ENCODE data around the gene NUMA1.

NUMA1 gene

DNA sequence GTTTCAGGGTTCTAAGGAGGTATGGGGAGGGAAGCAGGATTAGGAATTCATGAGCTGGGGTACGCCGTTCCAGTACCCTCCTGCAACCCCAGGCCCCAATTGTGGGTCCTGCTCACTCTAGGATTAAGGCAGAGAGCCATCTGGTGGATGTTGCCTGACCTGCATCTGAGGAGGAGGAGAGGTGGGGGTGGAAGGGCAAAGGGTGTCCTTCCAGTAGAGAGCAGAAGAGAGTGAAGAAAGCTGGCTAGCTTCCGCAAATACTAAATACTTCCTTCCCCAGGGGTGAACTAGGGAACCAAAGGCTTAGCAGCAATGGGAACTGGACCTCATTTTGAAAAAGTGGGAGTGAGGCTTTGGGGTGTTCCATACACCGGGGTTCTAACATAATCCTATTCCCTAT is 10.9 kb upstream of the NUMA1 start:
- TF ChIP-seq, protein P1, sequence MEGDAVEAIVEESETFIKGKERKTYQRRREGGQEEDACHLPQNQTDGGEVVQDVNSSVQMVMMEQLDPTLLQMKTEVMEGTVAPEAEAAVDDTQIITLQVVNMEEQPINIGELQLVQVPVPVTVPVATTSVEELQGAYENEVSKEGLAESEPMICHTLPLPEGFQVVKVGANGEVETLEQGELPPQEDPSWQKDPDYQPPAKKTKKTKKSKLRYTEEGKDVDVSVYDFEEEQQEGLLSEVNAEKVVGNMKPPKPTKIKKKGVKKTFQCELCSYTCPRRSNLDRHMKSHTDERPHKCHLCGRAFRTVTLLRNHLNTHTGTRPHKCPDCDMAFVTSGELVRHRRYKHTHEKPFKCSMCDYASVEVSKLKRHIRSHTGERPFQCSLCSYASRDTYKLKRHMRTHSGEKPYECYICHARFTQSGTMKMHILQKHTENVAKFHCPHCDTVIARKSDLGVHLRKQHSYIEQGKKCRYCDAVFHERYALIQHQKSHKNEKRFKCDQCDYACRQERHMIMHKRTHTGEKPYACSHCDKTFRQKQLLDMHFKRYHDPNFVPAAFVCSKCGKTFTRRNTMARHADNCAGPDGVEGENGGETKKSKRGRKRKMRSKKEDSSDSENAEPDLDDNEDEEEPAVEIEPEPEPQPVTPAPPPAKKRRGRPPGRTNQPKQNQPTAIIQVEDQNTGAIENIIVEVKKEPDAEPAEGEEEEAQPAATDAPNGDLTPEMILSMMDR (IDR thresholded peaks at IDR 0.05; ENCODE audit: low read depth, low read length): peak; percentile 90
- in situ Hi-C loops (cut with HindIII; ENCODE audit: low sequenced_read_pairs): no loop called here
- no peak overlapping the region for H3K4me3 ChIP-seq (ENCODE audit: low read depth, low read length)
- peak; percentile 60 for DNase-seq (ENCODE audit: low read depth, low spot score)

DNA sequence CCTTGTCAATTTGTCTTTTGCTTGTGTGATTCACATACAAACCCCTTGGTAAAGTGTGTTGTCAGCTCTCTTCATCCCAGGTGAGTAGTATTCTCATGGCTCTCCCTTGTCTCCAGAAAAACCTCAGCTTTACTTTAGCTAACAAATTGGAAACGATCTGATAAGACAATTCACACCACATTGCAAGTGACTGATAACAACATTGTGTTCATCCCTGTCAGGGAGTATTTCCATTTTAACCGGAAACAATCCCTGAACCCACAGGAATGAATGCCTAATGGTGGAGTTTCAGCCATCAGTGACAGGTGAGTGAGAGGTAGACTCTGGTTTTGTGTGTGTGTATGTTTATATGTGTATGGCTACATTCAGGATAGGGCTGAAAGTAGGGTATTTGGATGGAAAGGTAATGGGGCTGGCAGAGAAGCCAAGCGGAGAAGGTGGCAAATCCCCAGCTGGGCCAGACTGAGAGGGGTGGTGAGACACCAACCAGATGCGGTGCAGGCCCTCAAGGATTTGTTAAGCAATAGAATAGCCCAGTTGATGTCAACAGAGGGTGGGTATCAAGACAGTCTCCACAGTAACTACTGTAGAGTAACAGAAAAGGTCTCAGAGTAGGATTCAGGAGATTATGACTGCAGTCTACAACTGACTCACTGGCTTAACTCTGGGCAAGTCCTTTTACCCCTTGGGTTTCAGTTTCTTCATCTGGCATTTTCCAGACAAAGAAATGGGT is 7.9 kb upstream of the NUMA1 start:
- TF ChIP-seq, protein P1 (IDR thresholded peaks at IDR 0.05; ENCODE audit: low read depth, low read length): no peak
- H3K4me3 ChIP-seq (ENCODE audit: low read depth, low read length): no peak overlapping the region
- no peak for DNase-seq (ENCODE audit: low read depth, low spot score)
- in situ Hi-C loops (cut with HindIII; ENCODE audit: low sequenced_read_pairs): no loop called here

DNA sequence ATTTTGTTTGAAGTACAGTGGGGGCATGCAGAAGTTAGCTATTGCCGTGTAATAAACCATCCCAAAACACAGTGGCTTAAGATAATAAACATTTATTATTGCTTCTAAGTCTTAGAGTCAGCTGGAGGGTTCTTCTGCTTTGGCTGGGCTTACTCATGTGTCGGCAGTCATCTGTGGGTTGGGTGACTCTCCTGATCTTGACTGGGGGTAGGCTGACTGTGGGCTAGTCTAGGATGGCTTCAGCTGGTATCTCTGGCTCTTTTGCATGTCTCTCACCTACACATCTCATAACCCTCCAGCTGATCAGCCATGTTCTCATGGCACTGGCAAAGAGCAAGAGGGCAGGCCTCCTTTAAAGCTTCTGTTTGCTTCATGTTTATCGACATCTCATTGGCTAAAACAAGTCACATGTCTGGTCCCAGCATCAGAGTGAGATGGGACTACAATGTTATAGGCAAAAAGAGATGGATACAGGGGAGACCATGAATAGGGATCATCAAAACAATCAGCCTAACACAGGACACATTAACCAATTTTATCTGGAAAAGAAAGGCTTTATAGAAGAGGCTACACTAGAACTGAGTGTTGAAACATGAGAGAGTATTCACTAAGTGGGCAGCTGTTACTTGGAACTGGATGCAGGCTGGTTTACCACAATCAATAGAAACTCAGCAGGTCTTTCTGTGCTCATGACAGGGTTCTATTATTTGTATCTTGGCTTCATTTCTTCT is 5.4 kb upstream of the NUMA1 start:
- in situ Hi-C loops (cut with HindIII; ENCODE audit: low sequenced_read_pairs): no loop called here
- no peak overlapping the region for H3K4me3 ChIP-seq (ENCODE audit: low read depth, low read length)
- TF ChIP-seq, protein P1 (IDR thresholded peaks at IDR 0.05; ENCODE audit: low read depth, low read length): no peak
- peak; percentile 32 for DNase-seq (ENCODE audit: low read depth, low spot score)

DNA sequence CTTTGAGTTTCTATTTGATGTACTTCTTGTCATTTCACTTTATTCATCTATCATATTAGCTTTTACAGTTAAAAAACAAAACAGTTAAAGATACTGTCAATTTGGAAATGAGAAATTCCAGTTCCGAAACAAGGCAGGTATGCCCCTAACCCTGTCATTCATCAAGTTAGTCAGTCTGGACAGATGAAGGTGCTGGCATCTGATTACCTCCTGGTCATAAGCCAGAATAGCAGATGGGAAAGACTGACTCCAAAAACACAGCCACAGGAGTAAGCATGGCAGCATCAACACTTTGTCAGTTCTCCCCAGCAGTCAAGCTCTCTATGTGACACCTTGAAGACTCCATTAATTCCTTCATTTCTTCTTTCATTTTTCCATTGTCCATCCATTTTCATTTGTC is 4.6 kb upstream of the NUMA1 start:
- in situ Hi-C loops (cut with HindIII; ENCODE audit: low sequenced_read_pairs): no loop called here
- H3K4me3 ChIP-seq (ENCODE audit: low read depth, low read length): no peak overlapping the region
- TF ChIP-seq, protein P1 (IDR thresholded peaks at IDR 0.05; ENCODE audit: low read depth, low read length): no peak
- DNase-seq (ENCODE audit: low read depth, low spot score): no peak

DNA sequence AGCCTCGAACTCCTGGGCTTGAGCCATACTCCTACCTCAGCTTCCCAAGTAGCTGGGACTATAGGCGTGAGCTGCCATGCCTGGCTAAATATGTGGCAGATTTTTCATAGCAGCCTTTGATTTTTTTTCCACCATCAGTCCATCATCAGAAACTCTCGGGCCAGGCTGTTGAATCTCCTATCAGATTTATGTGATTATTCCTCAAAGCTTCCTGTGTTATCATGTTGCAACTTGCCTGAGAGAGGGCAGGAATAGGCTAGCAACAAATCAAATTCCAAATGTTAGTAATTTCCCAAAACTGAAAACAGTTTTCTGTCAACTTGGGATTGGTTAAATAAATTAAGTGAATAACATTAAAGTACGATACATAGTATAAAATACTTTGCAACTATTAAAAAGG is 3.7 kb upstream of the NUMA1 start:
- no peak overlapping the region for H3K4me3 ChIP-seq (ENCODE audit: low read depth, low read length)
- DNase-seq (ENCODE audit: low read depth, low spot score): no peak
- TF ChIP-seq, protein P1 (IDR thresholded peaks at IDR 0.05; ENCODE audit: low read depth, low read length): no peak
- in situ Hi-C loops (cut with HindIII; ENCODE audit: low sequenced_read_pairs): no loop called here

DNA sequence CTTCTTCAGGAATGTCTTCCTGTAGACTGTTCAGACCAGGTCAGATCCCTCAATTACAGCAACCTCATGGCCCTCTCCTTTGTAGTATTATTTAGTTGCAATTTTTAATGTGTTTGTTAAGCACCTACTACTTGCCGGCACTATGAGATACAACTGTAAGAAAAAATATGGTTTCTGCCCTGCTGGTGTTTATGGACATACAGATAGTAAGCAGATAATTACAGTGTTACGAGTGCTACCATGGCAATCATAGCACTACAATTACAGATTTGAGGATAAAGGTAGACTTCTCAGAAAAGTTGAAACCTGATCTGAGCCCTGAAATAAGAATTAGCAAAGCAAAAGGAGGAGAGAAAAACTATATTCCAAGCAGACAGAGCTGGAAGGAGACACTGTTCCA is 3.1 kb upstream of the NUMA1 start:
- no peak overlapping the region for H3K4me3 ChIP-seq (ENCODE audit: low read depth, low read length)
- no peak for DNase-seq (ENCODE audit: low read depth, low spot score)
- TF ChIP-seq, protein P1 (IDR thresholded peaks at IDR 0.05; ENCODE audit: low read depth, low read length): no peak
- in situ Hi-C loops (cut with HindIII; ENCODE audit: low sequenced_read_pairs): no loop called here
